PFSK-1 (cell line): Measurements from ENCODE around the gene LIPI.

Experiments used
- FOXP2 ChIP-seq: optimal IDR thresholded peaks from 2 replicates; pipeline ENCODE3; 2011; ENCODE audit warnings: borderline replicate concordance, control low read depth, inconsistent platforms; ENCODE audit not compliant: insufficient read depth; ENCODE audit errors: extremely low read length, extremely low read depth
- POLR2AphosphoS5 ChIP-seq: IDR thresholded peaks from 2 replicates; pipeline ENCODE4 v1.6.1; 2012; ENCODE audit warnings: low read depth, mild to moderate bottlenecking, control low read depth, low read length, moderate library complexity
- TAF1 ChIP-seq: IDR thresholded peaks from 2 replicates; pipeline ENCODE4 v1.6.1; 2012; ENCODE audit warnings: low read length, control low read depth, borderline replicate concordance; ENCODE audit not compliant: insufficient read depth
- TF ChIP-seq, protein P1 (sequence below), 2 experiments: IDR thresholded peaks; 2 replicates each; pipeline versions ENCODE4 v1.6.1 to v1.8.0; 2011 to 2012; ENCODE audit warnings: low read depth in 2 of 2, low read length in 2 of 2, control low read depth in 1 of 2, inconsistent platforms in 1 of 2, mild to moderate bottlenecking in 1 of 2, moderate library complexity in 1 of 2; ENCODE audit not compliant: insufficient read depth in 1 of 2

DNA sequence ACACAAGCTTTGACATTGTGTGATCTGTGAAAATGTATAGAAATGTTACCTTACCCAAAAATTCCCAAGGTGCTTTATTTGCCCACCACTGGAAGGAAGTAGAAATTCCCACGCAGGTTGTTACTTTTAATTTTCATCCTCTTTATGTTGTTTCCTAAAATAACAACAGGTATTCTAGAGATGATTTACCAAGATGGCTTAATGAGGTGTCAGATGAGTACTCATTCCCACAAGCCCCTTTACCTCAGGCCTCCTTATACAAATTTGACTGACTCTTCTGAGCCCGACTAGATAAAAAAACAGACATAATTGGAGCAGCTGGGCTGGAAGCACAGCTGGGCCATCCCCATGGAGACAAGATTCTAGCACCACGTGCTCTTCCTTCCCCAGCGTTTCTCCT, 114.6 kb downstream of the LIPI start:
- no peak for TF ChIP-seq FOXP2
- no peak for TF ChIP-seq POLR2AphosphoS5
- TF ChIP-seq, protein P1, sequence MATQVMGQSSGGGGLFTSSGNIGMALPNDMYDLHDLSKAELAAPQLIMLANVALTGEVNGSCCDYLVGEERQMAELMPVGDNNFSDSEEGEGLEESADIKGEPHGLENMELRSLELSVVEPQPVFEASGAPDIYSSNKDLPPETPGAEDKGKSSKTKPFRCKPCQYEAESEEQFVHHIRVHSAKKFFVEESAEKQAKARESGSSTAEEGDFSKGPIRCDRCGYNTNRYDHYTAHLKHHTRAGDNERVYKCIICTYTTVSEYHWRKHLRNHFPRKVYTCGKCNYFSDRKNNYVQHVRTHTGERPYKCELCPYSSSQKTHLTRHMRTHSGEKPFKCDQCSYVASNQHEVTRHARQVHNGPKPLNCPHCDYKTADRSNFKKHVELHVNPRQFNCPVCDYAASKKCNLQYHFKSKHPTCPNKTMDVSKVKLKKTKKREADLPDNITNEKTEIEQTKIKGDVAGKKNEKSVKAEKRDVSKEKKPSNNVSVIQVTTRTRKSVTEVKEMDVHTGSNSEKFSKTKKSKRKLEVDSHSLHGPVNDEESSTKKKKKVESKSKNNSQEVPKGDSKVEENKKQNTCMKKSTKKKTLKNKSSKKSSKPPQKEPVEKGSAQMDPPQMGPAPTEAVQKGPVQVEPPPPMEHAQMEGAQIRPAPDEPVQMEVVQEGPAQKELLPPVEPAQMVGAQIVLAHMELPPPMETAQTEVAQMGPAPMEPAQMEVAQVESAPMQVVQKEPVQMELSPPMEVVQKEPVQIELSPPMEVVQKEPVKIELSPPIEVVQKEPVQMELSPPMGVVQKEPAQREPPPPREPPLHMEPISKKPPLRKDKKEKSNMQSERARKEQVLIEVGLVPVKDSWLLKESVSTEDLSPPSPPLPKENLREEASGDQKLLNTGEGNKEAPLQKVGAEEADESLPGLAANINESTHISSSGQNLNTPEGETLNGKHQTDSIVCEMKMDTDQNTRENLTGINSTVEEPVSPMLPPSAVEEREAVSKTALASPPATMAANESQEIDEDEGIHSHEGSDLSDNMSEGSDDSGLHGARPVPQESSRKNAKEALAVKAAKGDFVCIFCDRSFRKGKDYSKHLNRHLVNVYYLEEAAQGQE (IDR thresholded peaks at IDR 0.05; ENCODE audit: insufficient read depth in 1 of 2, low read depth in 2 of 2, low read length in 2 of 2) = no peak
- TF ChIP-seq TAF1 = no peak
